Globus pallidus (tissue), 1 donor: ENCODE data around the gene U2AF2.
"Not testable (repeated sequence)": the region's sequence is repeated elsewhere in the genome, so short reads cannot be mapped to it uniquely, and the experiment has no call there.

Experiments used
- DNase-seq: peaks from one replicate; pipeline ENCODE4 v3.0.0-alpha.2; 2015; ENCODE audit warnings: low spot score

U2AF2 gene

DNA sequence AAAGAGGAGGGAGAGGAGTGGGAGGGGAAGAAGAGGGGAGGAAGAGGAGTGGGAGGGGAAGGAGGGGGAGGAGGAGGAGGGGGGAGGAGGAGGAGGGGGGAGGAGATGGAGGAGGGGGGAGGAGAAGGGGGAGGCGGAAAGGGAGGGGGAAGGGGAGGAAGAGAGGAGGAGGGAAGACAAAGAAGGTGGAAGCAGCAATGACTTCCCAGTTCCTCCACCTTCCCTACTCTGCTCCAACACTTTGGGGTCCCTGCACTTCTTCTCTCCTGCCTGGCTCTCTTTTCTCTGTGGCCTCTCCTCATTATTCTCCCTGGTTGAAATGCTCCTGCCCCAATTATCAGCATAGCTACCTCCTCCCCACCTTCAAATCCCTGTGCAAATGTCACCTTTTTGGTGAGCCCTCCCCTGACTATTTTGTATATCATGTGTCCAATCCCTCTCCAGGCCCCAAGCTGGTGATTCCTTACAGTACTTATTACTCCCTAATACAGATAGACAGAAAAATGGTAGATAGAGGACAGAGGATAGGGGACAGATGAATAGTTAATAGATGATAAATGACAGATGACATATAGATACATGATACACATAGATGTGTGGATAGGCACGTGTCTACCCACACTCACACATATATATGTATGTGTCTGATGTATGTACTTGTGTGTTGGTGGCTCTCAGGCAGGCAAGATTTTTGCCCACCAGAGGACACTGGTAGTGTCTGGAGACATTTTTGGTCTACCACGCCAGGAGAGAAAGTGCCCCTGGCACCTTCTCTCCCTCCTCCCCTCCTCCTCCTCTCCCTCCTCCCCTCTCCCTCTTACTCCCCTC is 58.2 kb downstream of the U2AF2 start:
- DNase-seq: no peak

GRCh38 chr19:55716531-55716930 is 61.7 kb downstream of the U2AF2 start:
- no peak for DNase-seq

DNA sequence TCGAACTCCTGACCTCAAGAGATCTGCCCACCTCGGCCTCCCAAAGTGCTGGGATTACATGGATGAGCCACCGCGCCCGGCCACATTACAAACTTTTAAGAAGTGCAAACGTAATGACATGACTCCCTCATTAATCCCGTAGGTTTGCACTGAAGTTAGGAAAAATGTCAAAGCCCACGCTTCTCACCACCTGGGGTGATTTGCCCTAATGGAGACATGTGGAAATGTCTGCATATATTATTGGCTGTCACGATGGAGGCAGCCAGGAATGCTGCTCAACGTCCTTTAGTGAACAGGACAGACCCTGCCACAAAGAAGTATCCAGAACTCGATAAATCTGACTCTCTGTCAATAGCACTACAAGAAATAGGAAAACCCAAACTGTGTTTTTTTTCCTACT is 62.4 kb downstream of the U2AF2 start:
- DNase-seq: no peak

GRCh38 chr19:55717879-55718711 is 63.3 kb downstream of the U2AF2 start:
- not testable (repeated sequence) for DNase-seq

DNA sequence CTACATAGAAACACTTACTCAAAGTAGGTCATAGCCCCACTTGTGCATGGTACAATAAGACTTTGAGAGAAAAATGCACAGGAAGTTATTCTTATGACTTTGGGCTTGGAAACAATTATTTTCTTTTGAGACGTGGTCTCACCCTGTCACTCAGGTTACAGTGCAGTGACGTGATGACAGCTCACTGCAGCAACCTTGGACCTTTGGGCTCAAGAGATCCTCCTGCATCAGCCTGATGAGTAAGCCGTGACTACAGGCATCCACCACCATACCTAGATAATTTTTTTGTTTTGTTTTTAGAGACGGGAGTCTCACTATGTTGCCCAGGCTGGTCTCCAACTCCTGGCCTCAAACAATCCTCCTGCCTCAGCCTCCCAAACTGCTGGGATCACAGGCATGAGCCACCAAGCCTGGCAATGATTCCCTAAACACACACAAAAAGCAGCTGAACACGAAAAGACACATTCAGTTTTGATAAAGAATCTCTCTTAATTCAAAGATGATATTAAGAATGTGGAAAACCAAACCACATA is 65.4 kb downstream of the U2AF2 start:
- no peak for DNase-seq

GRCh38 chr19:55720801-55721200 is 66.0 kb downstream of the U2AF2 start:
- DNase-seq: no peak

- DNase-seq: no peak
Measured at GRCh38 chr19:55723491-55723890, 68.7 kb downstream of the U2AF2 start.
